ENCODE data around the gene FIP1L1. TPM values are rescaled to one million over a fixed set of nuclear protein-coding genes. Genes with fewer than 3 reads are reported as not detected.

Gene FIP1L1
- total and polyA plus RNA-seq, 9 of the 15 experiments (the other 6 are each of a cell fraction or from before 2014, with no cell fraction given), result 34.6 to 137 (median 72.0) TPM

- no peak for TF ChIP-seq RCOR1 (IDR thresholded peaks at IDR 0.05; ENCODE audit: borderline replicate concordance in 1 of 2, low read depth in 2 of 2, low read length in 2 of 2)
- TF ChIP-seq POLR3G (IDR thresholded peaks at IDR 0.05; ENCODE audit: extremely low read depth, insufficient read length, insufficient replicate concordance), result no peak
- TF ChIP-seq KAT8 (IDR thresholded peaks at IDR 0.05; ENCODE audit: low read depth), result no peak
- TF ChIP-seq TSC22D4 (tag; IDR thresholded peaks at IDR 0.05), result no peak
- TF ChIP-seq ARID3B (CRISPR knock-in tag; IDR thresholded peaks at IDR 0.05; ENCODE audit: borderline replicate concordance), result no peak
- TF ChIP-seq ZNF347 (CRISPR knock-in tag; IDR thresholded peaks at IDR 0.05; ENCODE audit: low read depth), result no peak
- TF ChIP-seq AFF4 (CRISPR knock-in tag; IDR thresholded peaks at IDR 0.05), result no peak
- TF ChIP-seq, protein P1, sequence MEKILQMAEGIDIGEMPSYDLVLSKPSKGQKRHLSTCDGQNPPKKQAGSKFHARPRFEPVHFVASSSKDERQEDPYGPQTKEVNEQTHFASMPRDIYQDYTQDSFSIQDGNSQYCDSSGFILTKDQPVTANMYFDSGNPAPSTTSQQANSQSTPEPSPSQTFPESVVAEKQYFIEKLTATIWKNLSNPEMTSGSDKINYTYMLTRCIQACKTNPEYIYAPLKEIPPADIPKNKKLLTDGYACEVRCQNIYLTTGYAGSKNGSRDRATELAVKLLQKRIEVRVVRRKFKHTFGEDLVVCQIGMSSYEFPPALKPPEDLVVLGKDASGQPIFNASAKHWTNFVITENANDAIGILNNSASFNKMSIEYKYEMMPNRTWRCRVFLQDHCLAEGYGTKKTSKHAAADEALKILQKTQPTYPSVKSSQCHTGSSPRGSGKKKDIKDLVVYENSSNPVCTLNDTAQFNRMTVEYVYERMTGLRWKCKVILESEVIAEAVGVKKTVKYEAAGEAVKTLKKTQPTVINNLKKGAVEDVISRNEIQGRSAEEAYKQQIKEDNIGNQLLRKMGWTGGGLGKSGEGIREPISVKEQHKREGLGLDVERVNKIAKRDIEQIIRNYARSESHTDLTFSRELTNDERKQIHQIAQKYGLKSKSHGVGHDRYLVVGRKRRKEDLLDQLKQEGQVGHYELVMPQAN (IDR thresholded peaks at IDR 0.05; ENCODE audit: borderline replicate concordance), result no peak
Measured at GRCh38 chr4:53424280-53424679, 46.8 kb downstream of the FIP1L1 start (continued).

All from K562 (cell line).